ENCODE measurements around the gene ANO1. TPM values are rescaled to one million over a fixed set of nuclear protein-coding genes. Genes with fewer than 3 reads are reported as not detected.

ANO1 gene
- total RNA-seq, 1 donor from 2014 or later = 1.2 TPM

DNA sequence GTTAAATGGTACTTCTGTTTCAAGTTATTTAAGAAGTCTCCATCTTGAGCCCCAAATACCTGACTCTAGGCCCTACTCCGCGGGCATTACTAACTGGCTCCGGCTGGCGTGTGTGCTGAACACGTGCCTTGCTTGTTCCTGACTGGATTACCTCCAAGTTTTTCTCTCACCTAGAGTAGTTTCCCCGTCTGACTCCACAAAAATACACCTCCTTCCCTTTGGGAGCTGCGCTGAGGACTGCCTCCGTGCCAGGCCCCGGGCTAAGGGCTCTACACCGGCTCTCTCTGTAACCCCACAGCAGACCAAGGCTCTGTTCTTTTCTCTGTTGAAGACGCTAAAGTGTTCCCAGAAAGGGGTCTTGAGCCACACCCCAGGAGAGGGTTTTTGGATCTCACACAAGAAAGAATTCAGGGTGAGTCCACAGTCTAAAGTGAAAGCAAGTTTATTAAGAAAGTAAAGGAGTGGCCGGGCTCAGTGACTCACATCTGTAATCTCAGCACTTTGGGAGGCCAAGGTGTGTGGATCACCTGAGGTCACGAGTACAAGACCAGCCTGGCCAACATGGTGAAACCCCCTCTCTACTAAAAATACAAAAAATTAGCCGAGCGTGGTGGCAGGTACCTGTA, 61.8 kb downstream of the ANO1 start:
- TF ChIP-seq, protein P1, sequence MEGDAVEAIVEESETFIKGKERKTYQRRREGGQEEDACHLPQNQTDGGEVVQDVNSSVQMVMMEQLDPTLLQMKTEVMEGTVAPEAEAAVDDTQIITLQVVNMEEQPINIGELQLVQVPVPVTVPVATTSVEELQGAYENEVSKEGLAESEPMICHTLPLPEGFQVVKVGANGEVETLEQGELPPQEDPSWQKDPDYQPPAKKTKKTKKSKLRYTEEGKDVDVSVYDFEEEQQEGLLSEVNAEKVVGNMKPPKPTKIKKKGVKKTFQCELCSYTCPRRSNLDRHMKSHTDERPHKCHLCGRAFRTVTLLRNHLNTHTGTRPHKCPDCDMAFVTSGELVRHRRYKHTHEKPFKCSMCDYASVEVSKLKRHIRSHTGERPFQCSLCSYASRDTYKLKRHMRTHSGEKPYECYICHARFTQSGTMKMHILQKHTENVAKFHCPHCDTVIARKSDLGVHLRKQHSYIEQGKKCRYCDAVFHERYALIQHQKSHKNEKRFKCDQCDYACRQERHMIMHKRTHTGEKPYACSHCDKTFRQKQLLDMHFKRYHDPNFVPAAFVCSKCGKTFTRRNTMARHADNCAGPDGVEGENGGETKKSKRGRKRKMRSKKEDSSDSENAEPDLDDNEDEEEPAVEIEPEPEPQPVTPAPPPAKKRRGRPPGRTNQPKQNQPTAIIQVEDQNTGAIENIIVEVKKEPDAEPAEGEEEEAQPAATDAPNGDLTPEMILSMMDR (conservative IDR thresholded peaks at IDR 0.05; ENCODE audit: low read depth, low read length) = no peak
- DNase-seq (ENCODE audit: low read depth) = no peak
- H3K4me3 ChIP-seq (ENCODE audit: low read depth, low read length) = no peak overlapping the region

DNA sequence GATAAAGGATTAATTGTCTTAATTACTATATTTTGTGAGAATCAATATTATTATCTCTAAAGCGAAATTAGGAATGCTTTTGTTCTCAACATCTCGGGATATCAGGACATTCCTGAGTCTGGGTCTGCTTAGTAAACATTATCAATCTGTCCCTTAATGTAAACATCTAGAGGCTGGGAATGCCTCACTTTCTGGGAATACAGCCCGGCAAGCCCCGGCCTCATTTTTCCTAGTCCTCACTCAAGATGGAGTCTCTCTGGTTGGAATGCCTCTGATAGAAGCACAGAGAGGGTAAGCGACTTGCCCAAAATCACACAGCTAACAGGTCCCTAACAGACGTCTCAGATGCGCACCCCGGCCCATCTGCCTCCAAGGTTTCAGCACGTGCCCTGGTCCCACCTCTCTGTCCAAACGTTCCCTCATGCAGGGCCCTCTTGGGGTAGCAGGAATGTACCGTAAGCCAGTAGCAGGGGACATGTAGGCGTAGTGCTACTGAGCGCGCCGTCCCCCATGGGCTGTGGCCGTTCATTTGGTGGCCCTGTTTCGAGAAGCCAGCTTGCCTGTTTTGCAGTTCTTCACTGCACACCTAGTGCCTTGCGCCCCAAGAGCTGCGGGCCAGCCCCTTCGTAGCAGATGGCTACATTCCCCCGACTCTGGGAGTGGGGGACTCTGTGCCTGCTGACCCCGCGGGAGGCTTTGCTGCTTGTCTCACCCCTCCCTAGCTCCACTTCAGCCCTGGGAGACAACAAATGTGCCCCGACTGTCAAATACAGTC, 62.8 kb downstream of the ANO1 start:
- no peak for DNase-seq (ENCODE audit: low read depth)
- TF ChIP-seq, protein P1 (conservative IDR thresholded peaks at IDR 0.05; ENCODE audit: low read depth, low read length) = no peak
- no peak overlapping the region for H3K4me3 ChIP-seq (ENCODE audit: low read depth, low read length)

DNA sequence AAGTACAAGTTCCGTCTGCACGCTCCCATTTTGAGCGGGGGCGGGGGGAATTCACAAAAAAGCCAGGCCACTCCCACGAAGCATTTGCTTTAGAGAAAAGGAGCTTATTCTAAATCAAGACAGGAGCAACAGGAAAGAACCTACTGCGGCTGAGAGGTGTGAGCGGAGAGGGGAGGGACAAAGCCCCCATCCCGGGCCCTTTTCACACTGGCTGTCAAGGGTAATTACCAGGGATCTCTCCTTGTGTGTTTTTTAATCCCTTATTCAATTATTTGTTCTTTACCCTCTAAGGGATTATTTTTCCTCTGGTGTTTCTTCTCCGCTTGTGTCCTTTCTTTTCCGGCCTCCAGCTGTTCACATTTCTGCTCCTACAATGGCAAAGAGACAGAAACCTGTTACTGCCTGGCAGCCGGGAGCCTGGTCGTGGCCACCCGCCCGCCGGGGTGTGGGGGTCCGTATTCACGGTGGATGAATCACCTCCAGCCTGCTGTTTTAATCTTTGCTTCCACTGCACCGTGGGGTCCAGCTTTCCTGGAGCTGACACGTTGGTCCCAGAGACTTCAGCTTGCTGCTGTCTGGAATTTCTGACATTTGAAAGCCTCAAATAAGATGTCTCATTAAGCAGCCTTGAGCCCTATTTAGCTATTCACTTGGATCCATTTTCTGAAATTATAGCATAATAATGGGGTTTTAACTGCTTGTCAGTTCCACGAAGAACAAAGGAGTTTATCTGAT, 63.5 kb downstream of the ANO1 start:
- H3K4me3 ChIP-seq (ENCODE audit: low read depth, low read length) = no peak overlapping the region
- no peak for DNase-seq (ENCODE audit: low read depth)
- TF ChIP-seq, protein P1 (conservative IDR thresholded peaks at IDR 0.05; ENCODE audit: low read depth, low read length) = no peak

DNA sequence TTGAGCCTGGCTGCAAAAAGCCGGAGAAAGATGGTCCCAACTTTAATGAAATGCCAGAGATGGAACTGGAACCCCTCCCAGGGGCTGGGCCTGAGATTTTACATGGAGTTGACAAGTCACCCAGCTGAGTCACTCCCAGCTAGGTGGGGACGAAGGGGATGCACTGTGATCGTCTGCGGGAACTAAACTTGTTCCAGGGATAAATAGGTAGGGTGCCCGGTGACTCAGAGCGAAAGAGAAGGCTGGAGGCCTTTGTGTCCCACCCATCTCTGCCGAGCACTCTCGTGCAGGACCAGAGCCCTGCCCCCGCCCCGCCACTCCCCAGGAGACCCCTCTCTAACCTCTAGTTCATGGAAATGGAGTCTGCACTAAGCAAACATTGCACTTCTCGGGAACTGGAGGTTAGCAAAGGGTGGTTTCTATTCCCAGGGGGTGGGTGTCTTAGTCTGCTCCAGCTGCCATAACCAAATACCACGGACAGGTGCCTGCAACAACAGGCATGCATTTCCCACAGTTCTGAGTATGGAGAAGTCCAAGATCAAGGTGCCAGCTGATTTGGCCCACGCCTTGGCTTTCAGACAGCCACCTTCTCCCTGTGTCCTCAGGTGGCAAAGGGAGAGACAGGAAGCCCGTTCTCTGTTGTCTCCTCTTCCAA, 64.2 kb downstream of the ANO1 start:
- TF ChIP-seq, protein P1 (conservative IDR thresholded peaks at IDR 0.05; ENCODE audit: low read depth, low read length) = no peak
- H3K4me3 ChIP-seq (ENCODE audit: low read depth, low read length) = no peak overlapping the region
- no peak for DNase-seq (ENCODE audit: low read depth)

DNA sequence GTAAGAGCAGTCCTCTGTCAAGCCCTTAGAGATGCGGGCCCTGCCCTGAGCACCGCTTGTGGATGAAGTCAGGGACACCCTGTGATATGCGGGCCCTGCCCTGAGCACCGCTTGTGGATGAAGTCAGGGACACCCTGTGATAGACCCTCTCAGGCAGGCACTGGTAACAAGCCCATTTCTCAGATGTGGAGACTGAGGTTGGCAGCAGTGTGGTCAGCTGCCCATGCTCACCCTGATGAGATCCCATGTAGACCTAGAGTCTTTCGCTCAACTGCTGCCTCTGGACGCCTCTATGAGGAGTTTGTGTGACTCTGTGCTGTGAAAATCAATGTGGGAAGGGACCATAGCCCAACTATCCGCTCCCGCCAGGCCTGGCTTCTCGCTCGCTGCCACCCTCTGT, 66.1 kb downstream of the ANO1 start:
- no peak for DNase-seq (ENCODE audit: low read depth)
- no peak overlapping the region for H3K4me3 ChIP-seq (ENCODE audit: low read depth, low read length)
- TF ChIP-seq, protein P1 (conservative IDR thresholded peaks at IDR 0.05; ENCODE audit: low read depth, low read length) = no peak

DNA sequence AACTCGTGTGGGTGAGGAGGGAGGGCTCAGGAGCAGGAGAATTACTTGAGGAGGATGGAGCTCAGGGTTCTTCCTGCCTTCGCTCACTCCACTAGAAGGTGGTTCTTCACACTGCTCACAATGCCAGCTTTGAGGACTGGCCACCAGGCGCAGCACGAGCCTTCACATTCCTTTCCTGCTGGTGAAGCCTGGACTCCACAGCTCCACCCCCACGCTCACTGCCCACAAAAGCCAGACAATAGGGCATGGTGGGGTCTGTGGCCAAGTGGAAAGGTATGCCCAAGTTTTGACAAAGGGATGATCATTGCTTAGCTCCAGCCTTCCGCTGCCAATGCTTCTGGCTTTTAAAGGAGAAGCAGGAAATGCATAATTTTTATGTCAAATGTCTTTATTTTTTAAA, 67.0 kb downstream of the ANO1 start:
- no peak overlapping the region for H3K4me3 ChIP-seq (ENCODE audit: low read depth, low read length)
- TF ChIP-seq, protein P1 (conservative IDR thresholded peaks at IDR 0.05; ENCODE audit: low read depth, low read length) = no peak
- DNase-seq (ENCODE audit: low read depth) = no peak

Data from epithelial cell of proximal tubule (primary cell).